GF-D8 (cell line): Measurements from ENCODE around the gene AXDND1.
"Not testable (repeated sequence)": the region's sequence is repeated elsewhere in the genome, so short reads cannot be mapped to it uniquely, and the experiment has no call there.

Experiments
- DNase-seq: peaks from one replicate; lab custom pipeline; 2025; lab: John Stamatoyannopoulos, UW

AXDND1 gene

GRCh38 chr1:179365342-179366092 is at the start of gene AXDND1:
AXDND1 (plus strand) TSS chr1:179365971; CDS start chr1:179366510, 539 bp downstream.
- peak; percentile 77 for DNase-seq

- DNase-seq: no peak
Observed at GRCh38 chr1:179318491-179318890, 47.3 kb upstream of the AXDND1 start.

GRCh38 chr1:179321533-179322216 is 44.1 kb upstream of the AXDND1 start:
- DNase-seq: no peak

- no peak for DNase-seq
Observed at GRCh38 chr1:179322557-179322956, 43.2 kb upstream of the AXDND1 start.

- DNase-seq: no peak
Observed at GRCh38 chr1:179323436-179323835, 42.3 kb upstream of the AXDND1 start.

- DNase-seq: no peak
Observed at GRCh38 chr1:179325836-179326235, 39.9 kb upstream of the AXDND1 start.

- DNase-seq: no peak
Observed at GRCh38 chr1:179326746-179327145, 39.0 kb upstream of the AXDND1 start.

- no peak for DNase-seq
Observed at GRCh38 chr1:179327196-179327595, 38.6 kb upstream of the AXDND1 start.

GRCh38 chr1:179327679-179328078 is 38.1 kb upstream of the AXDND1 start:
- DNase-seq: peak; percentile 97

GRCh38 chr1:179329862-179330261 is 35.9 kb upstream of the AXDND1 start:
- no peak for DNase-seq

- no peak for DNase-seq
Observed at GRCh38 chr1:179334440-179334839, 31.3 kb upstream of the AXDND1 start.

GRCh38 chr1:179337288-179337687 is 28.5 kb upstream of the AXDND1 start:
- no peak for DNase-seq

- DNase-seq: no peak
Observed at GRCh38 chr1:179337942-179338560, 27.7 kb upstream of the AXDND1 start.

GRCh38 chr1:179340918-179341317 is 24.9 kb upstream of the AXDND1 start:
- no peak for DNase-seq

- no peak for DNase-seq
Observed at GRCh38 chr1:179341943-179342547, 23.7 kb upstream of the AXDND1 start.

GRCh38 chr1:179342740-179343404 is 22.9 kb upstream of the AXDND1 start:
- DNase-seq: no peak

- DNase-seq: no peak
Observed at GRCh38 chr1:179351281-179351680, 14.5 kb upstream of the AXDND1 start.

- DNase-seq: no peak
Observed at GRCh38 chr1:179352236-179352635, 13.5 kb upstream of the AXDND1 start.

- DNase-seq: no peak
Observed at GRCh38 chr1:179353546-179353945, 12.2 kb upstream of the AXDND1 start.

GRCh38 chr1:179361631-179362030 is 4.1 kb upstream of the AXDND1 start:
- DNase-seq: not testable (repeated sequence)

- no peak for DNase-seq
Observed at GRCh38 chr1:179366093-179366800, 476 bp downstream of the AXDND1 start.
